SHP77 treated with DMSO at 0.1 percent for 48 hours (cell line): ENCODE data around the gene NAV3.
"Not testable (repeated sequence)": the region's sequence is repeated elsewhere in the genome, so short reads cannot be mapped to it uniquely, and the experiment has no call there.

ENCODE experiments used
- DNase-seq: peaks from one replicate; lab custom pipeline; 2025; lab: John Stamatoyannopoulos, UW

The NAV3 gene

GRCh38 chr12:78050790-78051189, 220.1 kb downstream of the NAV3 start:
- DNase-seq = no peak

- DNase-seq = no peak
Measured at GRCh38 chr12:78055545-78055944, 224.9 kb downstream of the NAV3 start.

- no peak for DNase-seq
Measured at GRCh38 chr12:78057075-78057474, 226.4 kb downstream of the NAV3 start.

GRCh38 chr12:78060186-78060585, 229.5 kb downstream of the NAV3 start:
- no peak for DNase-seq

- DNase-seq = no peak
Measured at GRCh38 chr12:78062786-78063185, 232.1 kb downstream of the NAV3 start.

GRCh38 chr12:78081590-78082314, 251.1 kb downstream of the NAV3 start:
- no peak for DNase-seq

GRCh38 chr12:78085542-78086182, 255.0 kb downstream of the NAV3 start:
- no peak for DNase-seq

- no peak for DNase-seq
Measured at GRCh38 chr12:78086553-78087362, 256.1 kb downstream of the NAV3 start.

GRCh38 chr12:78087363-78087675, 256.6 kb downstream of the NAV3 start:
- no peak for DNase-seq

GRCh38 chr12:78088391-78088832, 257.7 kb downstream of the NAV3 start:
- DNase-seq = no peak

GRCh38 chr12:78090266-78090665, 259.6 kb downstream of the NAV3 start:
- DNase-seq = no peak

- DNase-seq = no peak
Measured at GRCh38 chr12:78095623-78096022, 264.9 kb downstream of the NAV3 start.

GRCh38 chr12:78096909-78097597, 266.4 kb downstream of the NAV3 start:
- DNase-seq = peak; percentile 42

- DNase-seq = no peak
Measured at GRCh38 chr12:78099806-78100205, 269.1 kb downstream of the NAV3 start.

GRCh38 chr12:78101113-78101876, 270.6 kb downstream of the NAV3 start:
- peak; percentile 24 for DNase-seq

- no peak for DNase-seq
Measured at GRCh38 chr12:78101946-78102635, 271.4 kb downstream of the NAV3 start.

GRCh38 chr12:78102801-78103200, 272.1 kb downstream of the NAV3 start:
- DNase-seq = not testable (repeated sequence)

GRCh38 chr12:78115889-78116288, 285.2 kb downstream of the NAV3 start:
- DNase-seq = no peak

GRCh38 chr12:78118036-78118435, 287.3 kb downstream of the NAV3 start:
- no peak for DNase-seq

- no peak for DNase-seq
Measured at GRCh38 chr12:78118486-78118885, 287.8 kb downstream of the NAV3 start.

- DNase-seq = no peak
Measured at GRCh38 chr12:78119351-78119918, 288.7 kb downstream of the NAV3 start.
